ENCODE data around the gene PROK2. TPM values are rescaled to one million over a fixed set of nuclear protein-coding genes. Genes with fewer than 3 reads are reported as not detected.

The PROK2 gene
- total RNA-seq, 1 donor from 2014 or later, result not detected

GRCh38 chr3:71724584-71725270, 60.2 kb downstream of the PROK2 start:
- peaks cover 31% of the 10 kb centered on the region for H3K27me3 Mint-ChIP-seq (ENCODE audit: unreplicated experiment)
- TF ChIP-seq, protein P1, sequence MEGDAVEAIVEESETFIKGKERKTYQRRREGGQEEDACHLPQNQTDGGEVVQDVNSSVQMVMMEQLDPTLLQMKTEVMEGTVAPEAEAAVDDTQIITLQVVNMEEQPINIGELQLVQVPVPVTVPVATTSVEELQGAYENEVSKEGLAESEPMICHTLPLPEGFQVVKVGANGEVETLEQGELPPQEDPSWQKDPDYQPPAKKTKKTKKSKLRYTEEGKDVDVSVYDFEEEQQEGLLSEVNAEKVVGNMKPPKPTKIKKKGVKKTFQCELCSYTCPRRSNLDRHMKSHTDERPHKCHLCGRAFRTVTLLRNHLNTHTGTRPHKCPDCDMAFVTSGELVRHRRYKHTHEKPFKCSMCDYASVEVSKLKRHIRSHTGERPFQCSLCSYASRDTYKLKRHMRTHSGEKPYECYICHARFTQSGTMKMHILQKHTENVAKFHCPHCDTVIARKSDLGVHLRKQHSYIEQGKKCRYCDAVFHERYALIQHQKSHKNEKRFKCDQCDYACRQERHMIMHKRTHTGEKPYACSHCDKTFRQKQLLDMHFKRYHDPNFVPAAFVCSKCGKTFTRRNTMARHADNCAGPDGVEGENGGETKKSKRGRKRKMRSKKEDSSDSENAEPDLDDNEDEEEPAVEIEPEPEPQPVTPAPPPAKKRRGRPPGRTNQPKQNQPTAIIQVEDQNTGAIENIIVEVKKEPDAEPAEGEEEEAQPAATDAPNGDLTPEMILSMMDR (IDR thresholded peaks at IDR 0.05; ENCODE audit: unreplicated experiment), result no peak
- peaks cover 15% of the 10 kb centered on the region for H3K36me3 Mint-ChIP-seq (ENCODE audit: low read depth, unreplicated experiment)
- DNase-seq (ENCODE audit: low spot score), result peak; percentile 37
- no peak overlapping the region for H3K27ac Mint-ChIP-seq (ENCODE audit: unreplicated experiment)
- H3K9me3 Mint-ChIP-seq (ENCODE audit: unreplicated experiment), result no peaks in the 10 kb centered on the region
- peak overlapping the region; percentile 88 for H3K4me3 Mint-ChIP-seq (ENCODE audit: unreplicated experiment)
- H3K4me1 Mint-ChIP-seq (ENCODE audit: unreplicated experiment), result peaks cover 17% of the 10 kb centered on the region

DNA sequence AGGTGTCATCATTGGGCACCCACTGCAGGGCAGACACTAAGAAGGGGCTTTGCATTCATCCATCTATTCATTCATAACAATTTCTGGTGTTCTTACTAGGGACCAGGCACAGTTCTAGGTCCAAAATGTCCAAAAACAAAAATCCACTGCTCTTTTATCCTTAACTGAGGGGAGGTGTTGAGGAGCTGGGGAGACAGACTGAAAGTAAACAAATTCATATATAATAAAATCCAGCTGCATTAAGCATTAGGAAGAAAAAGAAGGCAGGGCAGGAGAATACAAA, 60.8 kb downstream of the PROK2 start:
- Mint-ChIP-seq H3K4me3 (ENCODE audit: unreplicated experiment) (peak overlapping the region; percentile 88), H3K4me1 (ENCODE audit: unreplicated experiment) (peaks cover 14% of the 10 kb centered on the region), H3K27ac (ENCODE audit: unreplicated experiment) (no peak overlapping the region), H3K36me3 (ENCODE audit: low read depth, unreplicated experiment) (peaks cover 11% of the 10 kb centered on the region), H3K27me3 (ENCODE audit: unreplicated experiment) (peaks cover 28% of the 10 kb centered on the region), H3K9me3 (ENCODE audit: unreplicated experiment) (no peaks in the 10 kb centered on the region)
- TF ChIP-seq, protein P1 (IDR thresholded peaks at IDR 0.05; ENCODE audit: unreplicated experiment), result no peak
- DNase-seq (ENCODE audit: low spot score), result no peak

GRCh38 chr3:71723452-71724170, 61.3 kb downstream of the PROK2 start:
- Mint-ChIP-seq H3K36me3 (ENCODE audit: low read depth, unreplicated experiment) (peaks cover 11% of the 10 kb centered on the region), H3K4me1 (ENCODE audit: unreplicated experiment) (peaks cover 14% of the 10 kb centered on the region), H3K27ac (ENCODE audit: unreplicated experiment) (no peak overlapping the region), H3K4me3 (ENCODE audit: unreplicated experiment) (peak overlapping the region; percentile 88), H3K27me3 (ENCODE audit: unreplicated experiment) (peaks cover 25% of the 10 kb centered on the region), H3K9me3 (ENCODE audit: unreplicated experiment) (no peaks in the 10 kb centered on the region)
- TF ChIP-seq, protein P1 (IDR thresholded peaks at IDR 0.05; ENCODE audit: unreplicated experiment), result no peak
- DNase-seq (ENCODE audit: low spot score), result no peak

DNA sequence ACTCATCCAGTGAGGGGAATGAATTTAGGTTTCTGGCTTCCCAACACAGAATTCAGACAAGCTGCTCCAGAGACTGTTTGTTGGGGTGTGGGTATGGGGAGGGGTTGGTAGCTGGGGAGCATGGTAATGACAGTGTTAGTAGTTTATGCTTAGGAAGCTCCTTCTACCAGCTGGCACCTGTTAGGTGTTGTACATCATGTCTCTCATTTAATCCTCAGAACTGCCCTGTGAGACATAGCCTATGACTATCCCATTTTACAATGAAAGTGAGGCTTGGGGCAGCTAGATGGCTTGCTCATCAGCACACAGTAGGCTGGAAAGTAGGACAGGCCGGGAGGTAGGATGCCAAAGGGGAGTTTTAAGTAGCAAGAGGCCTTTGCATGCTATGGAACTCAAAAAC, 62.3 kb downstream of the PROK2 start:
- H3K9me3 Mint-ChIP-seq (ENCODE audit: unreplicated experiment), result no peaks in the 10 kb centered on the region
- H3K4me1 Mint-ChIP-seq (ENCODE audit: unreplicated experiment), result peaks cover 11% of the 10 kb centered on the region
- H3K4me3 Mint-ChIP-seq (ENCODE audit: unreplicated experiment), result no peak overlapping the region

More for the DNA sequence above, 62.3 kb downstream of the PROK2 start:
- TF ChIP-seq, protein P1 (IDR thresholded peaks at IDR 0.05; ENCODE audit: unreplicated experiment), result no peak
- Mint-ChIP-seq H3K27me3 (ENCODE audit: unreplicated experiment) (peaks cover 23% of the 10 kb centered on the region), H3K27ac (ENCODE audit: unreplicated experiment) (no peak overlapping the region), H3K36me3 (ENCODE audit: low read depth, unreplicated experiment) (peaks cover 11% of the 10 kb centered on the region)
- DNase-seq (ENCODE audit: low spot score), result no peak

Other genes starting within 250 kb of the PROK2 start
- 71.3 TPM for gene FOXP1, start 201.4 kb downstream of the PROK2 start, total RNA-seq (ENCODE audit: unreplicated experiment)
- 5.2 TPM for gene EIF4E3, start 59.7 kb downstream of the PROK2 start, total RNA-seq (ENCODE audit: unreplicated experiment)
- gene GPR27, start 31.3 kb downstream of the PROK2 start, total RNA-seq (ENCODE audit: unreplicated experiment), result 0.80 TPM

Data from endothelial cell (in vitro differentiated cells).